Measurements from ENCODE around the gene IER5. TPM values are rescaled to one million over a fixed set of nuclear protein-coding genes. Genes with fewer than 3 reads are reported as not detected.

The IER5 gene
- total RNA-seq, 1 donor from 2014 or later, result 9.9 TPM

DNA sequence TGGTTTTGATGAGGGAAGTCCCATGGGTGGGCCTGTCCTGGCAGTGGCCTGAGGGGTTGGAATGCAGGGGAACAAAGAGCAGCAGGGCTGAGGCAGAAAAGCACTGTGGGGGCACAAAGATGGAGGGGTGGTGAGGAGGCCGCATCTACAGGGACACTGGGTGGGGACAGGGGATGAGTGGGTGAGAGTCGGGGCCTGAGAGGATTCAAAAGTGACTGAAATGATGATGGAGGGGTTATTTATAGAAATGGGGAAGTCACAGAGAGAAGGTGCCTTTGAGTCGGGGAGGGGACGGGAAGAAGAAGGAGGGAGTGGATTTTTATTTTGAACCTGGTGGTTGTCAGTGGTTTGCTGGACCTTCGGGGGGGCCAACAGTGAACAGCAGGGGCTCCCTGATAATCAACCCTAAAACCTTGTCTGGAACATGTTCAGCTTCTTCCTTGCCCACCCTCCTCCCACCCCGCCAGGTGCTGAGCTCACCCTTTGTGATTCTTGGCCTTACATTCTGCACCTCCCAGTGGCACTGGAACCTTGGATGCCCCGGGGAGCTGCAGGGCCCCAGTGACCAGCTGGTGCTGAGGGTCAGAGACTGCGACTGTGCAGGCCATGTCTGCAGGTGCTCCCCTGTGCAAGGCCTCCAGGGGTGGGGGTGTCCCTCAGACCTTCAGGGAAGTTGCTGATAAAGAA, 42.9 kb downstream of the IER5 start:
- DNase-seq (ENCODE audit: low spot score), result no peak

DNA sequence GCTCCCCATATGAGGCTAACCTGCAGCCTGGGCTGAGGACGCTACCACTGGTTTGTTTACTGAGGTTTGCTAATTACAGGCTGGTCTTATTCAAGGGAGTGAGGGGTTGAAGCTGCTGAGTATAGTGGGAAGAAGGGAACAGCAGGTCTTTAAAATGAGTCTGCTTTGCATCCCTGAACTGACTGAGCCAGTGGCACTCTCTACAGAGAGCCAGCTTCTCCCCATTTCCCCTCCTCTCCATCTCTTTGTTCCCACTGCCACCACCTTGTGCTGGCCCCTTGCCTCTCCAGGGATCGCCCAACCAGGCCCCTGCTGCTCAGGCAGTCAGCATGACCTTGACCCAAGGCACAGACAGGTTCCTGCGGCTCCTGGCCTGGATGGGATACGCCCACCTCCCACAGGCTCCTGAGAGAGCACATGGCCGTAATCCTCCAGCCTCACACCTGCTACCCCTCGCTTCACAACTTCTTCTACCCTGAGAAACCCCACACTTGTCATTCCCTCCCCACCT, 45.0 kb downstream of the IER5 start:
- DNase-seq (ENCODE audit: low spot score), result no peak

DNA sequence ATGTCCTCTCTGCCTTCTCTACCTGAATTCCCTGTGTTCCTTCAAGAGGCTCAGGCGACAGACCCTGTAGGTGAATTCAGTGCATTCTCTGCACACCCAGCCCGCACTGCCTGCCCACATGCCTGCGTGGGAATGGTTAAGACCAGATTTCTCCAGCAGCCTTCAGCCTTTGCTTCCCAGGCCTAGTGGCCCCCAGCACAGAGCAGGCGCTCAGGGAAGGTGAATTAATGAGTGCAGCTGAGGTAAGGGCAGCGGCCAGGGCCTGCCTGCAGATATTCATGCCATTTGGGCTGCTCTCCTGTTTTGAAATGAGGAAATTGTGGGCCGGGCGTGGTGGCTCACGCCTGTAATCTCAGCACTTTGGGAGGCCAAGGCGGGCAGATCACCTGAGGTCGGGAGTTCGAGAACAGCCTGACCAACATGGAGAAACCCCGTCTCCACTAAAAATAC, 45.5 kb downstream of the IER5 start:
- no peak for DNase-seq (ENCODE audit: low spot score)

DNA sequence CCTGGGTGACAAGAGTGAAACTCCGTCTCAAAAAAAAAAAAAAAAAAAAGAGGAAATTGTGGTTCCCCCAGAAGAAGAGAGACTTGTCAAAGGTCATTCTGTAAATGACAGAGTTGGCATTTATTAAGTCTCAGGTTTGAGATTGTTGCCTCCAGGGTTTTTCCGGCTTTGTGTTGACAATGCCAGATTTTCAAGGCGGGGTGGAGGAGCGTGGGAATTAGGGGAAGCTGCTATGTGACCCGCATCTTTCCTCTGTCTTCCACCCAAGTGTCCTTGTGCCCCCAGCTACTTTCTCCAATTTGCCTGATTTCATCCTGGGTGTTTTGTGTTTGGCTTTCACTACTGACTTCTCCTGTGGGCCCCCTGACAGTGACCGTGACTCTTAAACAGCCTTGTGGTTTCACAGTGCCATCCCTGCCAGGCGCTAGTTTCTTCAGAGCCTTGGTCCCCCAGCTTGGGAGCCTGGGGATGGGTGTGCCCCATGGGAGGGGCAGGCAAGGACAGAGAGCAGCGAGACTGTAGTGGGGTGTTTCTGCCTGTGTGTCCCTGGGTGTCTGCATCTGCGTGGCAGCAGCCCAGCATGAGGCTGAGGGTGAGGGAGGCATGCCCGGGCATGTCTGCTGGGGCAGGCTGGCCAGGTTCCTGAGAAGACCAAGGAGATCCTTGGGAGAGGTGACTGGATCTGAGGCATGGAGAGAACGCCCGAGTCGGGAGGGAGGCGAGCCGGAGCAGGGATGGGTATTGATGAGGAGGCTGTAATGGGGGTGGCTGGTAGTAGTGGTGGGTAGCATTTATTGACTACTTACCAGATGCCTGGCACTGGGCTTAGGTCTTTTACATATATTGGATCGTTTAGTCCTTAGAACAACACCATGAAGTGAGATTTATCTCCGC, 46.3 kb downstream of the IER5 start:
- no peak for DNase-seq (ENCODE audit: low spot score)

DNA sequence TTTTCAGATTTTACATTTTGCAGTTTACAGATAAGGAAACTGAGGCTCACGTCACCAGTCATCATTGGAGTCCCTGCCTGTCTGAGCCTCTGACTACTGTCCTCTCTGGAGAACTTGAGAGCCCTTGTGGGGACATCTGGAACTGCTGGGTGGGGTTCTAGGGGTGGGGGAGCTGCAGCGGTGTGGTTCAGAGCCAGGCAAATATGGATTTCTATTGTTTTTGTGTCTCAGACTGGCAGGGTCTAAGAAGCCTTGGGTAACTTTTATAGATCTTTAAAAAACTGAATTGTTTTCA, 46.9 kb downstream of the IER5 start:
- no peak for DNase-seq (ENCODE audit: low spot score)

DNA sequence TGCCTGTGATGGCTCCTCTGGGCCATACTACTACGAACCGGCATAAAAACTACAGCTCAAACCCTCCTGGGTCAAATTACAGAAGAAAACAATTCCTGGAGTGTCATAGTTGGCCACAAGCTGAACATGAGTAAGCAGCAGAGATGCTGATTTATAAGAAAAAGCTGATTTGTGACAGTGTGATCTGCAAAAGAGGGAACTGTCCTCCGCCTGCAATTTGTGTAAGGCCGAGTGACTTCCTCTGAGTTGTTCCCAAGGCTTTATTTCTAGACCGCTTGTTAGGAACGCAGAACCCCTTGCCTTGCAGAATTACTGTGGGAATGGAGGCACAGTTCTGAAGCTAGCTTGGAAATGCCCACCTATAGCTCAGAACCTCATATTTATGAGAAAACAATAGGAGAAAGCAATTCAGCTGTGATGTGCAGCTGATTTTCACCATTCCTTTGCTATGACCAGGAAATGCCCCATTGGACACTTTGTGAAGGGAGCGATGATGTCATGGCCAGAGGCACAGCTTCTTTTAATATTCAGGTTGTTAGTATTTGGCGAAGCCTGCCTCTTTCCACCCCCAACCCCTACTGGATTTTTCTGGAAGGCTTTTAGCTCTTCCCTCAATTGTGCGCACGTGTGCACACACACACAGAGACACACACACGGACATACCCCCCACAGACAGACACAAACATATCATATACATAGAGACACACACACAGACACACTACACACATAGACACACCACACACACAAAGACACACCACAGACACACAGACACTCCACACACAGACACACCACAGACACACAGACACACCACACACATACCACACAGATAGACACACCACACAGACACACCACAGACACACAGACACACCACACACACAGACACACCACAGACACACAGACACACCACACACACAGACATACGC, 47.6 kb downstream of the IER5 start:
- DNase-seq (ENCODE audit: low spot score), result no peak

DNA sequence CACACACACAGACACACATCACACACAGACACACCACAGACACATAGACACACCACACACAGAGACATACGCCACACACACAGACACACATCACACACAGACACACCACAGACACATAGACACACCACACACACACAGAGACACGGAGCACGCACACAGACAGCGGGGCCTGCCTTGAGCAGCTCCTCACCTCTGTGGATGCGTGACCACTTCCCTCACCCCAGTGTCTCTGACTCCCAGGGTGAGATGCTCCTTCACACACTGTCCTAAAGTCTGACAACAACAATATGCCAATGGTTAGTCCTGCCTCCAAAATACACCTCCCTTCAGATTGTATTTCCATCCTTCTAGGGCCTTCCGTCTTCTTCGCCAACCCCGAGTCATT, 48.2 kb downstream of the IER5 start:
- no peak for DNase-seq (ENCODE audit: low spot score)

DNA sequence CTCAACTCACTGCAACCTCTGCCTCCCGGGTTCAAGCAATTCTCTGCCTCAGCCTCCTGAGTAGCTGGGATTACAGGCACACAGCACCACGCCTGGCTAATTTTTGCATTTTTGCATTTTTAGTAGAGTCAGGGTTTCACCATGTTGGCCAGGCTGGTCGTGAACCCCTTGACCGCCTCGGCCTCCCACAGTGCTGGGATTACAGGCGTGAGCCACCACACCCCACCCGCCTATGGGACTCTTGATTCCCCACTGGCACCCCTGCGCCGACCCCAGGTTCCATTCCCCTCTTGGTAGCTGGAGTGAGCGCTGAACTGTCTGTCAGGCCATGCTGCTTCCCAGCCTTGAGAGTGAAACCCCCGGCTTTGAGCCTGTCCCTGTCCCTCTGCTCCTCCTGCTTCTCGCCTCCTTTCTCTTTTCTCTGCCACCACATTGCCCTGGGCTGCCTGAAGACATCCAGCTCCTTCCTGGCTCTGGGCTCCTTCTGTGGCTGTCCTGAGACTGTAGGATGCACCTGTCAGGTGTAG, 48.8 kb downstream of the IER5 start:
- DNase-seq (ENCODE audit: low spot score), result no peak

DNA sequence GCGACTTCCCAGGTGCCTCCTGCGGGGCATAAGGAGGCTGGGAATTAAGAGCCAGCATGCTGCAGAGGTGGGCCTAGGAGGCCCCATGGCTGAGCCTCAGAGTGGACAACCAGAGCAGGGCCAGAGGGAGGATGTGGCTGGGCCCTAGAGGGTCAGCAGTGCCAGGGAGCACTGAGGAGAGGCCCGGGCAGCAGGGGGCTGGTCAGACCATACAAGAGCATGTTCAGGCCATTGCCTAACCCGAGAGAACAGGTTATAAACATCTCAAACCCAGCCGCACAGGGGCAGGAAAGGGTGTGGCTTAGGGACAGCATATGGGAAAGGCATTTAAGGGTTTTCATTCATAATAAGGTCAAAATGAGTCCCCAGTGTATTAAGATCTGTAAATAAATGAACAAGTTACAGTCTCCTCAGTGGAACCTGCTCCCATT, 51.1 kb downstream of the IER5 start:
- no peak for DNase-seq (ENCODE audit: low spot score)

DNA sequence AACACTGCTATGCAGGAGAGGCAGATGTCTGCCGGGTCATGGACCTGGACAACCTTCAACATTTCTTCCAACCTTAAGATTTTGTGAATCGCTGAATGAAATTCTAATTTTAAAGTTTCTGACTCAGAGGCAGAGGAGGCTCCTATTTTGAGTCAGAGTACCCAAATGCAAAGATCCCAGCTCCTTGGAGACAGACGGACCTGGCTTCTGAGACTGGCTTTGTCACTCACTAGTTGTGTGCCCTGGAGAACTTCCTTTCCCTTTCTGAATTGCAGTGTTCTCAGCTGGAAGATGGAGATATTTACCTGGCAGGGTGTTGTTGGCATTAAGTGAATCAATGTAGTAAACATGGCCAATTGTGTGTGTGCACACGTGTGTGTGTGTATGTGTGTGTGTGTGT, 51.9 kb downstream of the IER5 start:
- DNase-seq (ENCODE audit: low spot score), result no peak

DNA sequence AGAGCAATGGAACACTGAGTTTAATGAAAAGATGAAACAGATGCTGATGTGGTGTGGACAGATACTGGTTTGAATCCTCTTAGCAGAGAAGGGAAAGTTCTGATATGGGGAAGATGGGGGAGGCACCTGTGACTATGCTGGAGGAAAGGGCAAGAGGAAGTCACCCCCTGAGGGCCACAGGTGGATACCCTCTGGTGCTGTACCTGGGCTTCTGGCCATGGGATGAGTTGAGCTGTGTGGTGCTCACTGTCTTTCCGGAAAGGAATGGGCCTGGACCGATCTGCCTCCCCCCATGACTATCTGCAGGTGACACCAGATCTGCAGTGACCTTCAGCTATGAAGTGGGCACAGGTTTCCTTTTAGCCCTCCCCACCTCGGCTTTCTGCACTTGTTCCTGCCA, 52.4 kb downstream of the IER5 start:
- no peak for DNase-seq (ENCODE audit: low spot score)

DNA sequence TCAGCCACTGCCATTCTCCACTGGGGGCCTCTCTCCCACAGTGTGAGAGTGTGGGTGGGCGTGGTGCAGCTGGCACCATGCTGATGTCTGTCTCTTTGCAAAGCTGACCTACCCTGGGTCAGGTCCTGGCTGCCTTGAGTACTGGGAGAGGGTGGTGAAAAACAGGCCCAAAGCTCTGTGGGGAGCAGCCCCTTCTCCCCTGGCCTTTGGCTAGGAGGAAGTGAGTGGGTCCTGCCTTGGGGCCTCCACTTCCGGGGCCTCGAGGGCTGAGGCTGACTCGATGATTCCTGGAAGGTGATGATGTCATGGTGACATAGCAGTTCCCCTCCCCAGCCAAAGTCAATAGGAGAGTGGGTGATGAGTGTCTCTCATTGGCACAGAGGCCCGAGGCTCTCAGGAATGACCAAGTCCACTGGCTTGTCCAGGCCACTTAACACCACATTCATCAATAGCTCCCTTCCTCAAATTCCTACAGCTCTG, 53.0 kb downstream of the IER5 start:
- DNase-seq (ENCODE audit: low spot score), result no peak

Other genes with a start within 250 kb of the IER5 start
- 3.1 TPM for gene KIAA1614, start 175.8 kb upstream of the IER5 start, total RNA-seq
- gene STX6, start 65.8 kb upstream of the IER5 start, total RNA-seq, result 16.6 TPM
- gene MR1, start 54.7 kb upstream of the IER5 start, total RNA-seq, result 14.2 TPM

All from mesenteric fat pad (tissue), 1 donor.